ENCODE results near the gene KMT5C. TPM values are rescaled to one million over a fixed set of nuclear protein-coding genes. Genes with fewer than 3 reads are reported as not detected.

The KMT5C gene
- total and polyA plus RNA-seq, 2 donors (not counting 1 experiment from before 2014, with no cell fraction given): 22.2 to 23.6 TPM

GRCh38 chr19:55301459-55302317 lies 38.0 kb upstream of the KMT5C start:
- Histone ChIP-seq H4K20me1 (ENCODE audit: control insufficient read depth, insufficient read depth, low read length, poor library complexity, severe bottlenecking) (no peaks in the 10 kb centered on the region), H3K27ac (ENCODE audit: low read length in 2 of 2) (peak overlapping the region; percentile 25 to 64)
- intact Hi-C loops (cut with micrococcal nuclease): loop anchor here (1.0 to 5.0 kb wide), 4 partner anchors 21 to 201 kb away; partner anchors contain the start of genes HSPBP1, KMT5C and RPL28

More at GRCh38 chr19:55301459-55302317, 38.0 kb upstream of the KMT5C start:
- Histone ChIP-seq H3K36me3 (replicated peaks in 1 of 2; ENCODE audit: control extremely low read depth in 1 of 2, control insufficient read depth in 1 of 2, extremely low read depth in 1 of 2, insufficient read depth in 2 of 2, low read length in 1 of 2) (no peaks in the 10 kb centered on the region), H3K9ac (ENCODE audit: low read length) (peak overlapping the region; percentile 63), H3K4me2 (replicated peaks; ENCODE audit: low read depth, low read length, poor library complexity, severe bottlenecking) (peak overlapping the region; percentile 88), H3K4me1 (ENCODE audit: control insufficient read depth in 2 of 2, insufficient read depth in 2 of 2, low read length in 2 of 2) (peaks cover 8 to 15% of the 10 kb centered on the region in 2 donors), H3K9me3 (ENCODE audit: control extremely low read depth in 1 of 3, control insufficient read depth in 2 of 3, insufficient read depth in 1 of 3, low read length in 2 of 3) (peaks cover 0 to 5% (median 0%) of the 10 kb centered on the region in 3 donors), H3K27me3 (replicated peaks in 1 of 4; ENCODE audit: control extremely low read depth in 1 of 4, control insufficient read depth in 3 of 4, insufficient read depth in 4 of 4, low read length in 3 of 4) (no peaks in the 10 kb centered on the region), H3K79me2 (ENCODE audit: control insufficient read depth, insufficient read depth, low read length) (no peaks in the 10 kb centered on the region), H2AFZ (ENCODE audit: insufficient read depth, low read depth, low read length, poor library complexity, severe bottlenecking) (peak overlapping the region; percentile 94), H3K4me3 (ENCODE audit: control extremely low read depth in 1 of 5, extremely low read depth in 1 of 5, insufficient read depth in 1 of 5, low read depth in 2 of 5, low read length in 4 of 5) (peak overlapping the region in 4 of 5 experiments; percentile 35 to 53 (median 49))
- peak overlapping the region; percentile 90 for H3K4me3 Mint-ChIP-seq
- H3K27me3 Mint-ChIP-seq: peaks cover 6% of the 10 kb centered on the region
- WGBS (ENCODE audit: insufficient coverage): 7% methylated on average over 25 of the region's 42 CpGs
- POLR2A ChIA-PET: interaction anchor here (0.9 to 1.1 kb wide), 2 partner anchors 22 to 47 kb away, joined by 3 to 4 read pairs; partner anchors contain the start of gene HSPBP1
- DNase-seq: peak; percentile 95
- CTCF ChIA-PET: interaction anchor here (0.7 to 3.5 kb wide), 22 partner anchors 9 to 305 kb away, joined by 3 to 27 read pairs (median 5); partner anchors contain the start of genes HSPBP1, KMT5C and TMEM238
- no peak for TF ChIP-seq EZH2 (IDR thresholded peaks at IDR 0.05; ENCODE audit: borderline replicate concordance, insufficient read depth, low read depth, low read length, poor library complexity, severe bottlenecking)
- peak; percentile 92 for TF ChIP-seq CTCF (IDR thresholded peaks at IDR 0.05)
- ATAC-seq (ENCODE audit: low read depth): peak; percentile 91
- peak overlapping the region; percentile 87 for H3K27ac Mint-ChIP-seq
- no peaks in the 10 kb centered on the region for H3K9me3 Mint-ChIP-seq (ENCODE audit: insufficient read depth)
- H3K4me1 Mint-ChIP-seq: peaks cover 12% of the 10 kb centered on the region

Data from B cell (primary cell).